OCI-LY1 (cell line): ENCODE results near the gene PLA2G12B.

Experiments used
- EZH2 ChIP-seq: fragments of 200-600 bp; sonication (generic), shearing (Covaris generic); IDR thresholded peaks from 2 replicates; pipeline ENCODE4 v1.8.0; 2017; ENCODE audit warnings: borderline replicate concordance, mixed run types, mild to moderate bottlenecking, antibody characterized with exemption, low read length, moderate library complexity, mixed read lengths
- TF ChIP-seq, protein P1 (sequence below): fragments of 200-600 bp; sonication (generic), shearing (Covaris generic); IDR thresholded peaks from 2 replicates; pipeline ENCODE4 v1.5.1; 2017; ENCODE audit warnings: mild to moderate bottlenecking, antibody characterized with exemption, low read length, moderate library complexity, mixed read lengths

DNA sequence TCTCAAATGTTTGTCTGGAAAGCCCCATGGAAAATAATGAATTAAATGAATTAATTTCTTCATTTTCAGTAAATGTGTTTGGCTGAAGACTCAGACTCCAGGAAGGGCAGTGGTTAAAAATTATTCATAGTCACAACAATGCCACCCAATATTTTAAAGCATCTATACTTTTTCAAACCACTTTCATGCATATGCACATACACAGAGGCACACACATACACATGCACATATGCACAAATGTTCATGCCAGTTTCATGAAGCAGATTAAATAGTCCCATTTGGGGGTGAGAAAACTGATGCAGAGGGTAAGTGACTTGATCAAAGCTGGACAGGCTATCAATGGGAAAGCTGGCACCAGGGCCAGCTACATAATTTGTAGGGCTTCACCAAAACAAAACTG lies 1.4 kb upstream of the PLA2G12B start:
- TF ChIP-seq, protein P1, sequence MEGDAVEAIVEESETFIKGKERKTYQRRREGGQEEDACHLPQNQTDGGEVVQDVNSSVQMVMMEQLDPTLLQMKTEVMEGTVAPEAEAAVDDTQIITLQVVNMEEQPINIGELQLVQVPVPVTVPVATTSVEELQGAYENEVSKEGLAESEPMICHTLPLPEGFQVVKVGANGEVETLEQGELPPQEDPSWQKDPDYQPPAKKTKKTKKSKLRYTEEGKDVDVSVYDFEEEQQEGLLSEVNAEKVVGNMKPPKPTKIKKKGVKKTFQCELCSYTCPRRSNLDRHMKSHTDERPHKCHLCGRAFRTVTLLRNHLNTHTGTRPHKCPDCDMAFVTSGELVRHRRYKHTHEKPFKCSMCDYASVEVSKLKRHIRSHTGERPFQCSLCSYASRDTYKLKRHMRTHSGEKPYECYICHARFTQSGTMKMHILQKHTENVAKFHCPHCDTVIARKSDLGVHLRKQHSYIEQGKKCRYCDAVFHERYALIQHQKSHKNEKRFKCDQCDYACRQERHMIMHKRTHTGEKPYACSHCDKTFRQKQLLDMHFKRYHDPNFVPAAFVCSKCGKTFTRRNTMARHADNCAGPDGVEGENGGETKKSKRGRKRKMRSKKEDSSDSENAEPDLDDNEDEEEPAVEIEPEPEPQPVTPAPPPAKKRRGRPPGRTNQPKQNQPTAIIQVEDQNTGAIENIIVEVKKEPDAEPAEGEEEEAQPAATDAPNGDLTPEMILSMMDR = no peak
- TF ChIP-seq EZH2 = no peak
